H1 (cell line): Measurements from ENCODE around the gene FBXO34. TPM values are rescaled to one million over a fixed set of nuclear protein-coding genes. Genes with fewer than 3 reads are reported as not detected.

Experiments
- CTCF ChIA-PET: fragments of 300-600 bp; sonication (Branson Sonifier 250); formaldehyde crosslinking; loops from one replicate; lab custom pipeline; 2021; ENCODE audit not compliant: partially characterized antibody; lab: Charles Lee
- POLR2A ChIA-PET: fragments of 300-600 bp; sonication (Branson Sonifier 250); formaldehyde crosslinking; loops from one replicate; lab custom pipeline; 2021; ENCODE audit warnings: inconsistent platforms; ENCODE audit not compliant: partially characterized antibody; lab: Charles Lee
- DNase-seq, 2 experiments: peaks; one replicate each; pipeline versions ENCODE4 v3.0.0 to v3.0.0-alpha.2; 2010 to 2022; ENCODE audit warnings: low spot score in 2 of 2, low read depth in 1 of 2, mixed read lengths in 1 of 2
- FAIRE-seq: peaks from 2 replicates; lab custom pipeline; 2011; peaks lifted over from hg19 to GRCh38; lab: Jason Lieb, UNC
- H2AFZ ChIP-seq: 2 replicates; pipeline ENCODE4 v1.8.1; 2012; ENCODE audit warnings: low read length, inconsistent platforms
- H2AK5ac ChIP-seq: 2 replicates; pipeline ENCODE4 v1.6.1; 2013; ENCODE audit warnings: low read depth, low read length
- H2BK120ac ChIP-seq: replicated peaks from 2 replicates; pipeline ENCODE3; 2013; ENCODE audit warnings: low read depth, low read length, inconsistent platforms
- H2BK12ac ChIP-seq: 2 replicates; pipeline ENCODE4 v1.6.1; 2013; ENCODE audit warnings: low read depth, low read length
- H2BK15ac ChIP-seq: 2 replicates; pipeline ENCODE4 v1.6.1; 2013; ENCODE audit warnings: low read length
- H2BK20ac ChIP-seq: 2 replicates; pipeline ENCODE4 v1.6.1; 2013; ENCODE audit warnings: low read length
- H2BK5ac ChIP-seq: 2 replicates; pipeline ENCODE4 v1.6.1; 2013; ENCODE audit warnings: low read depth, low read length
- H3K14ac ChIP-seq: 2 replicates; pipeline ENCODE4 v1.6.1; 2013; ENCODE audit warnings: inconsistent platforms; ENCODE audit not compliant: insufficient read length
- H3K18ac ChIP-seq: 2 replicates; pipeline ENCODE4 v1.6.1; 2013; ENCODE audit warnings: low read length; ENCODE audit errors: extremely low read depth
- H3K23ac ChIP-seq: 2 replicates; pipeline ENCODE4 v1.6.1; 2013; ENCODE audit warnings: inconsistent platforms; ENCODE audit not compliant: insufficient read length
- H3K23me2 ChIP-seq: 2 replicates; pipeline ENCODE4 v1.6.1; 2013; ENCODE audit warnings: low read depth, low read length
- H3K27ac ChIP-seq: 2 replicates; pipeline ENCODE4 v1.6.1; 2011; ENCODE audit warnings: low read depth, low read length, inconsistent platforms
- H3K27me3 ChIP-seq, 4 experiments: replicated peaks in 1 of 4; 1 replicate in 1 of 4; 2 replicates in 3 of 4; pipeline versions ENCODE4 v1.6.1 to v1.8.1; 2011 to 2013; ENCODE audit warnings: low read length in 3 of 4, mild to moderate bottlenecking in 3 of 4, inconsistent platforms in 2 of 4, mixed read lengths in 2 of 4, moderate library complexity in 1 of 4; ENCODE audit not compliant: control insufficient read depth in 3 of 4, insufficient read depth in 3 of 4; ENCODE audit errors: extremely low read depth in 1 of 4
- H3K36me3 ChIP-seq, 4 experiments: 2 replicates each; pipeline versions ENCODE4 v1.6.1 to v1.8.1; 2011 to 2013; ENCODE audit warnings: mild to moderate bottlenecking in 4 of 4, low read length in 3 of 4, moderate library complexity in 2 of 4, control low read depth in 1 of 4, inconsistent platforms in 1 of 4; ENCODE audit not compliant: insufficient read depth in 4 of 4, control insufficient read depth in 2 of 4
- H3K4ac ChIP-seq: replicated peaks from 2 replicates; pipeline ENCODE3; 2013; ENCODE audit warnings: low read length, low read depth, mixed read lengths, inconsistent platforms; ENCODE audit not compliant: insufficient read length
- H3K4me1 ChIP-seq, 4 experiments: replicated peaks in 1 of 4; 1 replicate in 1 of 4; 2 replicates in 3 of 4; pipeline versions ENCODE4 v1.6.1 to v1.8.1; 2011 to 2013; ENCODE audit warnings: low read length in 3 of 4, inconsistent platforms in 2 of 4, mixed read lengths in 1 of 4; ENCODE audit not compliant: insufficient read depth in 4 of 4, control insufficient read depth in 3 of 4
- H3K4me2 ChIP-seq, 2 experiments: 2 replicates each; pipeline versions ENCODE4 v1.6.1 to v1.8.1; 2011 to 2013; ENCODE audit warnings: low read depth in 2 of 2, low read length in 2 of 2, control low read depth in 1 of 2, inconsistent platforms in 1 of 2, mild to moderate bottlenecking in 1 of 2; ENCODE audit not compliant: insufficient read depth in 1 of 2
- H3K4me3 ChIP-seq, 4 experiments: fragments of 200-600, 300-600 bp in 1 of 4; sonication (generic), shearing (Covaris generic), sonication (Bioruptor Twin) in 1 of 4; 2 replicates each; pipeline versions ENCODE4 v1.5.1 to v1.8.1; 2011 to 2016; ENCODE audit warnings: low read length in 4 of 4, low read depth in 3 of 4, control low read depth in 2 of 4, inconsistent platforms in 2 of 4, mild to moderate bottlenecking in 2 of 4, mixed read lengths in 1 of 4, moderate library complexity in 1 of 4; ENCODE audit not compliant: insufficient read depth in 2 of 4; ENCODE audit errors: extremely low read depth in 1 of 4
- H3K56ac ChIP-seq: replicated peaks from 2 replicates; pipeline ENCODE3; 2013; ENCODE audit warnings: low read depth, mild to moderate bottlenecking, mixed read lengths, low read length, inconsistent platforms; ENCODE audit not compliant: insufficient read length
- H3K79me1 ChIP-seq: 2 replicates; pipeline ENCODE4 v1.6.1; 2013; ENCODE audit warnings: low read depth, low read length, control low read depth
- H3K79me2 ChIP-seq, 2 experiments: 2 replicates each; pipeline versions ENCODE4 v1.6.1 to v1.8.1; 2012 to 2013; ENCODE audit warnings: low read length in 2 of 2, mild to moderate bottlenecking in 2 of 2, inconsistent platforms in 1 of 2; ENCODE audit not compliant: insufficient read depth in 2 of 2, control insufficient read depth in 1 of 2
- H3K9ac ChIP-seq, 4 experiments: replicated peaks in 1 of 4; 1 replicate in 1 of 4; 2 replicates in 3 of 4; pipeline versions ENCODE4 v1.6.1 to v1.8.1; 2011 to 2013; ENCODE audit warnings: low read depth in 3 of 4, low read length in 3 of 4, control low read depth in 2 of 4, mild to moderate bottlenecking in 2 of 4, moderate library complexity in 2 of 4, inconsistent platforms in 1 of 4; ENCODE audit errors: extremely low read depth in 1 of 4
- H3K9me3 ChIP-seq, 2 experiments: 2 replicates each; pipeline versions ENCODE4 v1.6.1 to v1.8.1; 2012 to 2013; ENCODE audit warnings: mild to moderate bottlenecking in 2 of 2, moderate library complexity in 2 of 2, control low read depth in 1 of 2, inconsistent platforms in 1 of 2, low read depth in 1 of 2, low read length in 1 of 2, mixed read lengths in 1 of 2; ENCODE audit not compliant: insufficient read depth in 2 of 2
- H4K20me1 ChIP-seq, 2 experiments: replicated peaks in 1 of 2; 2 replicates each; pipeline versions ENCODE3 to v1.8.1; 2011 to 2013; ENCODE audit warnings: inconsistent platforms in 2 of 2, low read length in 2 of 2, mild to moderate bottlenecking in 1 of 2; ENCODE audit not compliant: insufficient read depth in 2 of 2, control insufficient read depth in 1 of 2
- H4K5ac ChIP-seq: 2 replicates; pipeline ENCODE4 v1.6.1; 2013; ENCODE audit warnings: low read length, low read depth, mixed read lengths, inconsistent platforms; ENCODE audit not compliant: insufficient read length
- H4K8ac ChIP-seq: 2 replicates; pipeline ENCODE4 v1.8.0; 2013; ENCODE audit warnings: mild to moderate bottlenecking, moderate library complexity, low read length, inconsistent platforms; ENCODE audit not compliant: insufficient read depth; ENCODE audit errors: extremely low read depth
- H4K91ac ChIP-seq: replicated peaks from 2 replicates; pipeline ENCODE3; 2013; ENCODE audit warnings: low read length, mixed read lengths, inconsistent platforms; ENCODE audit not compliant: insufficient read length
- ATF2 ChIP-seq: IDR thresholded peaks from 2 replicates; pipeline ENCODE4 v1.6.1; 2012; ENCODE audit warnings: low read length, inconsistent platforms
- EGR1 ChIP-seq: IDR thresholded peaks from 2 replicates; pipeline ENCODE4 v1.6.1; 2011; ENCODE audit warnings: low read depth, low read length, borderline replicate concordance
- FOSL1 ChIP-seq: IDR thresholded peaks from 2 replicates; pipeline ENCODE4 v1.6.1; 2011; ENCODE audit warnings: mild to moderate bottlenecking, low read depth, low read length, moderate library complexity; ENCODE audit not compliant: insufficient read depth
- KDM4A ChIP-seq: IDR thresholded peaks from one replicate; pipeline ENCODE4 v1.7.1; 2012; ENCODE audit warnings: low read depth, mild to moderate bottlenecking, moderate library complexity, low read length, inconsistent platforms; ENCODE audit not compliant: severe bottlenecking
- MAFK ChIP-seq: IDR thresholded peaks from 2 replicates; pipeline ENCODE4 v1.6.1; 2012; ENCODE audit warnings: low read depth, mild to moderate bottlenecking, improper control_type of control experiment, low read length
- NANOG ChIP-seq: IDR thresholded peaks from 2 replicates; pipeline ENCODE4 v1.6.1; 2011; ENCODE audit warnings: low read length, low read depth, mild to moderate bottlenecking, inconsistent platforms; ENCODE audit not compliant: insufficient read depth, poor library complexity, severe bottlenecking
- NRF1 ChIP-seq: IDR thresholded peaks from 2 replicates; pipeline ENCODE4 v1.6.1; 2011; ENCODE audit warnings: mild to moderate bottlenecking, low read depth, low read length, improper control_type of control experiment
- POLR2AphosphoS5 ChIP-seq: IDR thresholded peaks from 2 replicates; pipeline ENCODE4 v1.6.1; 2011; ENCODE audit warnings: low read depth, low read length
- SAP30 ChIP-seq: fragments of 300-600 bp; sonication (generic); IDR thresholded peaks from 2 replicates; pipeline ENCODE4 v1.7.1; 2012; ENCODE audit warnings: low read length, moderate library complexity, mild to moderate bottlenecking, inconsistent platforms; ENCODE audit not compliant: insufficient read depth, insufficient replicate concordance
- SIX5 ChIP-seq: IDR thresholded peaks from 2 replicates; pipeline ENCODE4 v1.6.1; 2011; ENCODE audit warnings: mild to moderate bottlenecking, low read depth, low read length
- TAF1 ChIP-seq: IDR thresholded peaks from 2 replicates; pipeline ENCODE4 v1.6.1; 2011; ENCODE audit warnings: mild to moderate bottlenecking, low read depth, low read length
- TBP ChIP-seq: IDR thresholded peaks from 2 replicates; pipeline ENCODE4 v1.6.1; 2011; ENCODE audit warnings: low read depth, low read length, improper control_type of control experiment
- TCF12 ChIP-seq: IDR thresholded peaks from 2 replicates; pipeline ENCODE4 v1.6.1; 2011; ENCODE audit warnings: low read depth, mild to moderate bottlenecking, low read length
- WGBS, 2 experiments: shearing (Covaris generic) in 1 of 2; methylation state at CpG; one replicate each; pipeline versions ENCODE4 v1.1.6 to v1.1.7; 2013 to 2015; ENCODE audit warnings: low lambda C conversion rate in 2 of 2, mixed read lengths in 2 of 2, inconsistent platforms in 1 of 2, low coverage in 1 of 2, missing lambda C conversion rate in 1 of 2; ENCODE audit not compliant: insufficient replicate concordance in 2 of 2, insufficient coverage in 1 of 2, insufficient read length in 1 of 2; ENCODE audit errors: extremely low coverage in 1 of 2, missing lambda C conversion rate in 1 of 2; 5-methylcytosine and 5-hydroxymethylcytosine counted together
- polyA plus RNA-seq, 7 experiments: library from polyadenylated mRNA; depleted of rRNA in 3 of 7; stranded (reverse) in 5 of 7; unstranded in 2 of 7; fragments of >200 nt in 5 of 7; fragments of 200-250 nt in 2 of 7; gene quantifications; 1 replicate in 5 of 7; 2 replicates in 1 of 7; 4 replicates in 1 of 7; pipeline versions ENCODE4 v1.2.1 to v1.2.3, GENCODE V29; 2011 to 2013; ENCODE audit warnings: missing spikeins in 2 of 7, mixed read lengths in 2 of 7
- total RNA-seq: library from RNA; stranded (reverse); fragmentation: NEBNext Ultra II Directional; extraction: Animal tissue kit (Norgen Biotek cat#: 25700); gene quantifications from 2 replicates; pipeline ENCODE4 v1.2.1, GENCODE V29; 2021

FBXO34 gene
- total and polyA plus RNA-seq, 2 of the 8 experiments (the other 6 are each of a cell fraction or from before 2014, with no cell fraction given) = 7.0 to 14.4 TPM

GRCh38 chr14:55340482-55340881 is 69.3 kb downstream of the FBXO34 start:
- no peak overlapping the region for H2AK5ac ChIP-seq
- H3K36me3 ChIP-seq = no peaks in the 10 kb centered on the region
- H2AFZ ChIP-seq = no peak overlapping the region
- no peak overlapping the region for H2BK120ac ChIP-seq
- no peak overlapping the region for H3K9ac ChIP-seq
- no peak overlapping the region for H4K8ac ChIP-seq
- H3K14ac ChIP-seq = no peak overlapping the region
- no peak overlapping the region for H2BK12ac ChIP-seq
- H3K4me3 ChIP-seq = no peak overlapping the region
- no peak overlapping the region for H3K4ac ChIP-seq
- H3K4me2 ChIP-seq = no peak overlapping the region
- CTCF ChIA-PET = interaction anchor here (0.9 kb wide), 1 partner anchor 127 kb away, joined by 4 read pairs; no protein-coding TSS in a partner anchor
- WGBS, 2 experiments = 70% methylated on average over 3 of the region's 3 CpGs; no CpG with 5 or more reads in 1 of the 2 experiments
- H3K79me2 ChIP-seq = peaks cover 0 to 26% of the 10 kb centered on the region in 2 experiments; a peak in 3 of 4 replicates
- no peaks in the 10 kb centered on the region for H3K27me3 ChIP-seq
- H3K18ac ChIP-seq = no peak overlapping the region
- H3K23me2 ChIP-seq = no peaks in the 10 kb centered on the region
- DNase-seq (peak in 1 of 2 experiments; percentile 30), FAIRE-seq (no peak)
- no peak overlapping the region for H3K23ac ChIP-seq
- POLR2A ChIA-PET = no interaction called here
- H2BK5ac ChIP-seq = no peak overlapping the region
- H4K20me1 ChIP-seq = peaks cover 0 to 4% of the 10 kb centered on the region in 2 experiments
- H3K56ac ChIP-seq = no peak overlapping the region
- H2BK15ac ChIP-seq = no peak overlapping the region
- H4K91ac ChIP-seq = no peak overlapping the region
- no peak overlapping the region for H3K27ac ChIP-seq
- H3K4me1 ChIP-seq = peaks cover 0 to 10% (median 1%) of the 10 kb centered on the region in 4 experiments; a peak in 1 of 7 replicates
- H3K79me1 ChIP-seq = peaks cover 2% of the 10 kb centered on the region; the same call in 1 of the 2 replicates
- no peak overlapping the region for H4K5ac ChIP-seq
- H2BK20ac ChIP-seq = no peak overlapping the region
- H3K9me3 ChIP-seq = no peaks in the 10 kb centered on the region
- TF ChIP-seq ATF2 (no peak), EGR1 (no peak), TBP (no peak), SAP30 (no peak), TAF1 (no peak), SIX5 (no peak), NRF1 (no peak), POLR2AphosphoS5 (no peak), MAFK (no peak), KDM4A (no peak), TCF12 (no peak), NANOG (no peak), FOSL1 (no peak)
